Measurements from ENCODE around the gene PDZD8.

DNA sequence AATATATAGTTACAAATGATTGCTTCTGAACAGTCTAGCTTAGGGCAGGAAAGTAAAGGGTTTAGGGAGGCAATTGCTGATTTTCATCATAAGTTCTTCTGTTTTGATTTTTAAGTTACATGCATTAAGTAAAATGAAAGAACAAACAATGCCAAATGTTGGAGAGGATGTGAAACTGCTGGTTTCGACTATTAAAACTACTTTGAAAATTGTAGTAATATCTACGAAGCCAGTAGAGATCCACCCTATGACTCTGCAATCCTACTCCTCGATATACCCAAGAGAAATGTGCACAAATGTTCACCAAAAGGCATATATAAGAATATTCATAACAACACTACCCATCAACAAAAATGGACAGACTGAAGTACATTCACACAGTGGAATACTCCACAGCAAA lies 24.3 kb downstream of the PDZD8 start:
- TF ChIP-seq, protein P1, sequence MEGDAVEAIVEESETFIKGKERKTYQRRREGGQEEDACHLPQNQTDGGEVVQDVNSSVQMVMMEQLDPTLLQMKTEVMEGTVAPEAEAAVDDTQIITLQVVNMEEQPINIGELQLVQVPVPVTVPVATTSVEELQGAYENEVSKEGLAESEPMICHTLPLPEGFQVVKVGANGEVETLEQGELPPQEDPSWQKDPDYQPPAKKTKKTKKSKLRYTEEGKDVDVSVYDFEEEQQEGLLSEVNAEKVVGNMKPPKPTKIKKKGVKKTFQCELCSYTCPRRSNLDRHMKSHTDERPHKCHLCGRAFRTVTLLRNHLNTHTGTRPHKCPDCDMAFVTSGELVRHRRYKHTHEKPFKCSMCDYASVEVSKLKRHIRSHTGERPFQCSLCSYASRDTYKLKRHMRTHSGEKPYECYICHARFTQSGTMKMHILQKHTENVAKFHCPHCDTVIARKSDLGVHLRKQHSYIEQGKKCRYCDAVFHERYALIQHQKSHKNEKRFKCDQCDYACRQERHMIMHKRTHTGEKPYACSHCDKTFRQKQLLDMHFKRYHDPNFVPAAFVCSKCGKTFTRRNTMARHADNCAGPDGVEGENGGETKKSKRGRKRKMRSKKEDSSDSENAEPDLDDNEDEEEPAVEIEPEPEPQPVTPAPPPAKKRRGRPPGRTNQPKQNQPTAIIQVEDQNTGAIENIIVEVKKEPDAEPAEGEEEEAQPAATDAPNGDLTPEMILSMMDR (IDR thresholded peaks at IDR 0.05; ENCODE audit: poor library complexity, severe bottlenecking) = no peak
- TF ChIP-seq POLR2AphosphoS5 (IDR thresholded peaks at IDR 0.05) = no peak
- TF ChIP-seq EZH2 (IDR thresholded peaks at IDR 0.05; ENCODE audit: borderline replicate concordance, insufficient read depth, low read length, poor library complexity, severe bottlenecking) = no peak
- no peak for TF ChIP-seq EP300 (conservative IDR thresholded peaks at IDR 0.05; ENCODE audit: poor library complexity, severe bottlenecking)
- no peak for TF ChIP-seq MXI1 (conservative IDR thresholded peaks at IDR 0.05; ENCODE audit: poor library complexity, severe bottlenecking)
